Karpas-422 (cell line): ENCODE data around the gene PLXNC1. TPM values are rescaled to one million over a fixed set of nuclear protein-coding genes. Genes with fewer than 3 reads are reported as not detected.

Experiments used
- DNase-seq: peaks from one replicate; pipeline ENCODE4 v3.0.0-alpha.2; 2015
- H2AFZ ChIP-seq: fragments of 200-600 bp; sonication (generic); 2 replicates; pipeline ENCODE4 v1.6.1; 2014; ENCODE audit warnings: antibody characterized with exemption, low read length, mixed read lengths
- H3K27ac ChIP-seq: fragments of 200-600 bp; sonication (generic); 2 replicates; pipeline ENCODE4 v1.5.1; 2014; ENCODE audit warnings: mild to moderate bottlenecking, low read length, moderate library complexity
- H3K27me3 ChIP-seq: fragments of 200-600 bp; sonication (generic); 2 replicates; pipeline ENCODE4 v1.6.1; 2014; ENCODE audit warnings: low read length, mixed read lengths
- H3K36me3 ChIP-seq: fragments of 200-600 bp; sonication (generic); 2 replicates; pipeline ENCODE4 v1.6.1; 2014; ENCODE audit warnings: low read length, mixed read lengths; ENCODE audit not compliant: insufficient read depth
- H3K4me1 ChIP-seq: fragments of 200-600 bp; sonication (generic); 2 replicates; pipeline ENCODE4 v1.6.1; 2014; ENCODE audit warnings: mild to moderate bottlenecking, low read length, mixed read lengths
- H3K4me2 ChIP-seq: fragments of 200-600 bp; sonication (generic); 2 replicates; pipeline ENCODE4 v1.6.1; 2014; ENCODE audit warnings: low read length, low read depth, mild to moderate bottlenecking; ENCODE audit not compliant: poor library complexity, severe bottlenecking
- H3K4me3 ChIP-seq: fragments of 200-600 bp; sonication (generic); 2 replicates; pipeline ENCODE4 v1.5.1; 2014; ENCODE audit warnings: mild to moderate bottlenecking, antibody characterized with exemption, low read length, mixed read lengths
- H3K79me2 ChIP-seq: fragments of 200-600 bp; sonication (generic); 2 replicates; pipeline ENCODE4 v1.6.1; 2014; ENCODE audit warnings: mild to moderate bottlenecking, low read length, mixed read lengths
- H3K9ac ChIP-seq: fragments of 200-600 bp; sonication (generic); 2 replicates; pipeline ENCODE4 v1.6.0; 2014; ENCODE audit warnings: low read length
- H3K9me2 ChIP-seq: fragments of 200-600 bp; sonication (generic), shearing (Covaris generic); replicated peaks from 2 replicates; pipeline ENCODE4 v1.6.0; 2014; ENCODE audit warnings: mild to moderate bottlenecking, low read length, moderate library complexity; ENCODE audit not compliant: insufficient read depth
- H3K9me3 ChIP-seq: fragments of 300-700, 200-600 bp; sonication (generic); 2 replicates; pipeline ENCODE4 v1.6.1; 2014; ENCODE audit warnings: low read length, mixed read lengths
- H4K20me1 ChIP-seq: fragments of 200-600 bp; sonication (generic); 2 replicates; pipeline ENCODE4 v1.6.1; 2014; ENCODE audit warnings: mild to moderate bottlenecking, antibody characterized with exemption, low read length, low read depth; ENCODE audit not compliant: insufficient read depth
- total RNA-seq: library from RNA; depleted of rRNA; stranded (reverse); fragments of >200 nt; shearing (Covaris generic); gene quantifications from 2 replicates; pipeline ENCODE4 v1.2.3, GENCODE V29; 2014; ENCODE audit warnings: low replicate concordance

The PLXNC1 gene
- total RNA-seq, 1 experiment from 2014 or later: 11.9 TPM

DNA sequence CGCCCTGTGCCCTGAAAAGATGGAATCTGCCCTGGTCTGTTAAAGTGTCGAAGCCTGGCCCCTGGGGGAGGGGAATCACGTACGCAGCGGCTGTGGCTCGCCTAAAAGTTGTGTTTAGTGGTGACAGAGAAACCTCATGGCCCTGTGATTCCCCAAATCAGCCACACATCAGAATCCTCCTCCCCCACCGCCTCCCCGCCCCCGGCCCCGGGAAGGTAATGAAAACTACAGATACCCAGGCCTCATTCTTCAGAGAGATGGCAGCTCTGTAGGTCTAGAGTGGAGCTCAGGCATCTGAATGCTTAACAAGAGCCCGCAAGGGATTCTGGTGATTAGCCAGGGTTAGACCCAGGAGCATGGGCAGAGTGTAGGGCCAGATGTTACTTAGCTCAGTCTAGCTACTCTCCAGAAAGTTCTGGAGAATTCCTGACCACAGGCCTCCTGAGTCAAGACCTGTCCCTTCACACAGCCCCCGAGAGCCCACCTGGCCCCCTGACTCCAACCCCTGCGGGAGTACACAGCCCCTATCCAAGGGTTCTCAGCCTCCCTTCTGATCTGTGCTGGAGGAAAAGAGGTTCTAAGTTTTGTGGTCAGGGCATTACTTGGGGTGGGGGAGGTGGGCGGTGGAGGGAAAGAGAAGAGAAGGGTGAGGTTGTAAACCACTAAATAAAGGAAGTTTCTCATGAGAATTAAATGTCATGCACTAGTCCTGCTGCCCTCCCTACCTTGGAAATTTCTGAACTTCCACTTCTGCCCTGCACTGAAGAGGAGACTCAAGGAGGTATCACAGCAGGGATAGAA, 114.8 kb downstream of the PLXNC1 start:
- no peaks in the 10 kb centered on the region for H3K9me3 ChIP-seq
- H3K36me3 ChIP-seq: no peaks in the 10 kb centered on the region
- no peaks in the 10 kb centered on the region for H3K9me2 ChIP-seq
- peak overlapping the region; percentile 78 for H3K4me3 ChIP-seq
- H3K9ac ChIP-seq: peak overlapping the region; percentile 76
- no peaks in the 10 kb centered on the region for H4K20me1 ChIP-seq
- H2AFZ ChIP-seq: peak overlapping the region; percentile 95
- H3K4me2 ChIP-seq: peak overlapping the region; percentile 84
- H3K27ac ChIP-seq: peak overlapping the region; percentile 38; the same call in 1 of the 2 replicates
- peaks cover 39% of the 10 kb centered on the region for H3K4me1 ChIP-seq
- DNase-seq: peak; percentile 55
- H3K79me2 ChIP-seq: no peaks in the 10 kb centered on the region
- no peaks in the 10 kb centered on the region for H3K27me3 ChIP-seq

DNA sequence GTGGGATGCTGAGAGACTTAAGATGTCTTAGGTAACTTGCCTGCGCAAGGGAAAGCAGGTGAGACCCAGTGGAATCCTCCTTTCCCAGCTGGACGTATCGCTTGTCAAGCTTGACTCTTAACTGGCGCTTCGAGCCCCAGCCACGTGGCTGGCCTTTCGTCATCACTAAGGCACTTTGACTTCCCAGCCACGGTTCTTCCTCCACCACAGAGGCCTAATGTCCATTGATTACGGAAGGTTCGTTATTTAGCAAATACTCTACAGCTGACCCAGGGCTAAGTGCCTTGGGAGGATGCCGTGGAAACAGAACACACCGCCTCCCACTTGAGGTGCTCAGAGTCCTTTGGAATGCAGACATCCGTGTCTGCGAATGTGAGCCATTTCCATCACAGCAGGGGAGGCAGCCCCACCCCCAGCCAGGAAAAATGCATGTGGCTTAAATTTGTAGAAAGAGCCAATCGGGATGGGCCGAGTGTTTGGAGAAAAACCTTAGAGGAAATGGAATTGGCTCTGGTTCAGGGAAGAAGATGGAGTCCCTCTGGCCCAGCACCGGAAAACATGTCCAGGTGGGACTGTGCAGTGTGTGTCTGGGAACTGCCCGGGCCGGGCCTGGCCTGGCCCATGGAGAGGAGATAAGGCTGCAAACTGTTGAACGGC, 115.7 kb downstream of the PLXNC1 start:
- no peaks in the 10 kb centered on the region for H3K9me3 ChIP-seq
- DNase-seq: no peak
- no peak overlapping the region for H2AFZ ChIP-seq
- H3K27me3 ChIP-seq: no peaks in the 10 kb centered on the region
- H3K27ac ChIP-seq: no peak overlapping the region
- H3K79me2 ChIP-seq: no peaks in the 10 kb centered on the region
- H3K9me2 ChIP-seq: no peaks in the 10 kb centered on the region
- H3K9ac ChIP-seq: no peak overlapping the region
- H3K4me2 ChIP-seq: no peak overlapping the region
- H3K4me1 ChIP-seq: peaks cover 36% of the 10 kb centered on the region
- no peak overlapping the region for H3K4me3 ChIP-seq
- H4K20me1 ChIP-seq: no peaks in the 10 kb centered on the region
- H3K36me3 ChIP-seq: no peaks in the 10 kb centered on the region

DNA sequence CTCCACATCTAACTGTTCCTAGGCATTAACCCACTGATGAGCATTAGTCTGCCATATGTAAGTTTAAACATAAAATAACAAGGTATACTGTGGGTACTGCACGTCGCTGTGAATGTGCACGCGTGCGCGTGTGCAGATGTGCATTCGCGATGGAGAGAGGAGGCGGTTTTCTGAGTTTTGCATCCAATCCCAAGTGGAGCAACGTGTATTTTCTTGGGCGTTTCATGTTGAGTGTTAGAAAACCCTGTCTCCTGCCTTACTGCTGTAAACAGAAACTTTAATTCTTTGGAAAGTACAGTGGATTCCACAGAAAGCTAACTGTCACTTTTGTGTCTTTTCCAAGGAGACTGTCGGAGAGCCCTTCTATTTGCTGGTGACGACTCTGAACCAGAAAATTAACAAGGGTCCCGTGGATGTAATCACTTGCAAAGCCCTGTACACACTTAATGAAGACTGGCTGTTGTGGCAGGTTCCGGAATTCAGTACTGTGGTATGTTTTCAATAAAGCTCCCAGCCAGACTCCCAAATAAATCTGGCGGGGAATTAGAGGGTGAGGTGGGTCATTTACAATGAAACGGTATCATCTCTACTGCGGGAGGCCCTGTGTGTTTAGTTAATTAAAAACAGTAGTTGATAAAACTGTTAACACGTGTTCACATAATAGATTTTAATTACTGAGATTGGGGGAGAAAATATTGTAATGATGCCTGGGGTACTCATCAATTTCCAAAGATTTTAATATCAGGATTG, 116.5 kb downstream of the PLXNC1 start:
- H3K79me2 ChIP-seq: no peaks in the 10 kb centered on the region
- DNase-seq: no peak
- H2AFZ ChIP-seq: no peak overlapping the region
- H4K20me1 ChIP-seq: no peaks in the 10 kb centered on the region
- H3K4me2 ChIP-seq: no peak overlapping the region
- no peak overlapping the region for H3K9ac ChIP-seq
- H3K4me3 ChIP-seq: no peak overlapping the region
- H3K4me1 ChIP-seq: peaks cover 36% of the 10 kb centered on the region
- H3K9me3 ChIP-seq: no peaks in the 10 kb centered on the region
- no peaks in the 10 kb centered on the region for H3K9me2 ChIP-seq
- H3K27ac ChIP-seq: no peak overlapping the region
- H3K27me3 ChIP-seq: no peaks in the 10 kb centered on the region
- H3K36me3 ChIP-seq: no peaks in the 10 kb centered on the region

DNA sequence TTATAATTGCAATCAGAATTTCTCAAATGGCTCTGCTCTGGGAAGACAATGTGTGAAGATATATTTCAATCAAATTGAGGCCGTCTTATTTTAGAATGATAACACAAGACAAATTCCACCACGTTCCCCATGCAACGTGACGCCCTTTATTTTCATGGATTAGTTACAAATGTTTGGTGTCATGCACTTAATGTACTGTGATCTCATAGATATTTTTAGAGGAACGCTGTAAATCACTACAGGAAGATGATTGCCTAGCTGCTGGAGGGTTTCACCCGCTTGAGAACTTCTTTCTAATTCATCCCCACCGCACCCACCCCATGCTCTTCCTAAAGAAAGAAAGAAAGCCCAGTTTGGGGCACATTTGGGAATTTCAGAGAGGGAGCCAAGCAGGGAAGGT, 117.2 kb downstream of the PLXNC1 start:
- Histone ChIP-seq H3K4me3 (no peak overlapping the region), H3K9me2 (no peaks in the 10 kb centered on the region), H3K27me3 (no peaks in the 10 kb centered on the region), H3K4me2 (no peak overlapping the region), H3K9ac (no peak overlapping the region), H3K9me3 (no peaks in the 10 kb centered on the region), H3K79me2 (no peaks in the 10 kb centered on the region), H3K27ac (no peak overlapping the region), H3K36me3 (no peaks in the 10 kb centered on the region), H3K4me1 (peaks cover 36% of the 10 kb centered on the region), H2AFZ (no peak overlapping the region), H4K20me1 (0 out of 2 replicates have a peak, but pooled peaks cover 3% of the 10 kb centered on the region)
- DNase-seq: no peak

DNA sequence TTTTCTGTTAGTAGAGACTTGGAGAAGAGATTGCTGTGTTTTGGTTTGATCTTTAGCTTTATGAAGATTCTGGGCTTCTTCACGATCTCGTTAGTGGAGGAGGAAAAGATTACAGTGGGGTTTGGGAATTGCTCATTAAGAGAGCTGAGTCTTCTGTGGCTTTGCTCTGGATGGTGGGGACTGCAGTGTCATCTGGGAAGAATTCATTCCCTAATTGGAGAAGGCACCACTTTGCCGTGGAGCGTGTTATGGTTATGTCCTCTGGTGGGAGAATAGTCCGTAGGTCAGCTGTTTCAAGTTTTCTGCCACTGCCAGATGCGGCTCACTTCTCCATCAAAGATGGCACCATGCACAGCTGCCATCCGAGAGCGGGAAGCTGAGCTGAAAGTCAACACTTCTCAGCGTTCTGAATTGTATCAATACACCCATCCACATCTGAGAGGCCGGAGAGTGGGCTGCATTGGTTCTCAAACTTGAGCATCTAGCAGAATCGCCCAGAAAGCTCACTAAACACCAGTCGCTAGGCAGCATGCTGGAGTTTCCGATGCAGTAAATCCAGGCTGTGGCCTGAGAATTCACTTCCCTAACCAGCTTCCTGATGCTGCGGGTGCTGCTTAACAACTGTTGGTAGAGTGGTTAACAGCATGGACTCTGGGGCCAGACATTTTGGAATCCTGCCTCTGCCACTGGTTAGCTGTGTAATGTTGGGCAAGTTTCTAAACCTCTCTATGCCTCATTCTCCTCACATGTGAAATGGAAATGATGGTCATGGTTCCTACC, 117.8 kb downstream of the PLXNC1 start:
- no peak for DNase-seq
- H3K9me2 ChIP-seq: no peaks in the 10 kb centered on the region
- no peaks in the 10 kb centered on the region for H3K79me2 ChIP-seq
- H3K36me3 ChIP-seq: no peaks in the 10 kb centered on the region
- H3K27me3 ChIP-seq: no peaks in the 10 kb centered on the region
- no peak overlapping the region for H3K9ac ChIP-seq
- no peak overlapping the region for H3K4me2 ChIP-seq
- peaks cover 36% of the 10 kb centered on the region for H3K4me1 ChIP-seq
- H2AFZ ChIP-seq: no peak overlapping the region
- H3K9me3 ChIP-seq: no peaks in the 10 kb centered on the region
- H3K27ac ChIP-seq: no peak overlapping the region
- H4K20me1 ChIP-seq: 0 out of 2 replicates have a peak, but pooled peaks cover 3% of the 10 kb centered on the region
- no peak overlapping the region for H3K4me3 ChIP-seq

DNA sequence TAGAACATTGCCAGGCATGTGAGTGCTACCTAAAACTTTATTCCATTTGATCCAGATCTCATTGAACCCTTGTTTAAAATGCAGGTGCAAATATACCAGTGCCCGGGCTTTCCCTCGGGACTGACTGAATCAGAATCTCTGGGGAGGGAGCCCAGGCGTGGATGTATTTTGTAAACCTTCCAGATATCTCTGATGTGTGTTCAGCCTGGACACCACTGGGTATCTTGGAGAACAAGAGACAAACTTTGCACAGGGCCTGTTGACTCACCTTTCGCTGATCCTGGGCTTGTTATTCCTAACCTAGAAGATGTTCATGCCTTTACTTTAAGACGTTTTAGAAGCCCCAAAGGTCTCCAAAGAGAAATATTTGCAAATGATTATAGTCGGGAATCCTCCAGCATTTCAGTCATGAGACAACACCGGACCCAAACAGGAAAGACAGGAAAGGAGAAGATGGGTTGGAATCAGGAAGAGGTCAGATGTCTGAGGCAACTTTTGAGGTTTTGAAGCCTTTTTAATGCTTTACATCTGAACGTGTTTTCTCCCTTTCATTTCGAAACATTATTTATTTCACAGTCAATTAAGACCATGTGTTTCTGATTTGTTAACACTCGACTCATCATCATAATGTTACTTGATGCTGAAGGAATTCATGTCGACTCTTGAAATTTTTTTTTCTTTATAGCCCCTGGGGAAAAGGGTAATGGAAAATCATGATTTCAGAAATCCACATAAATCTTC, 118.6 kb downstream of the PLXNC1 start:
- peaks cover 30% of the 10 kb centered on the region for H3K4me1 ChIP-seq
- no peak for DNase-seq
- no peaks in the 10 kb centered on the region for H3K9me3 ChIP-seq
- no peaks in the 10 kb centered on the region for H3K36me3 ChIP-seq
- H3K9ac ChIP-seq: no peak overlapping the region
- no peaks in the 10 kb centered on the region for H3K79me2 ChIP-seq
- no peak overlapping the region for H3K27ac ChIP-seq
- H3K9me2 ChIP-seq: no peaks in the 10 kb centered on the region
- 0 out of 2 replicates have a peak, but pooled peaks cover 3% of the 10 kb centered on the region for H4K20me1 ChIP-seq
- H3K4me3 ChIP-seq: no peak overlapping the region
- no peak overlapping the region for H3K4me2 ChIP-seq
- H2AFZ ChIP-seq: no peak overlapping the region
- H3K27me3 ChIP-seq: no peaks in the 10 kb centered on the region

DNA sequence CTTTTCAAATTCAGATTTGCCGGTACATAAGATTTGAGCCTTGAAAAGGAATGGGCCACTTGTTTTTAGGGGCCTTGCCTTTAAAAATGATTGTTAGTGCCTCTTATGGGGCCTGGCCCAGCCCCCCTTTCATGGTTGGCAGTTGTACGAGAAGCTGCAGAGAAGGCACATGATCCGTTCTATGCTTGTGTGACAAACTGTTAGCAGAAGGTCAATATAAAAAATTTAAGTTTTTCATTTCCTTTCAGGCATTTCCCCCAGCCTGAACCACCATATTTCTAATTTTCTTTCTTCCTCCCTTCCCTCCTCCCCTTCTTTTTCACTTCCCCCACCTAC, 119.1 kb downstream of the PLXNC1 start:
- no peaks in the 10 kb centered on the region for H3K9me3 ChIP-seq
- peaks cover 26% of the 10 kb centered on the region for H3K4me1 ChIP-seq
- H3K79me2 ChIP-seq: no peaks in the 10 kb centered on the region
- 0 out of 2 replicates have a peak, but pooled peaks cover 3% of the 10 kb centered on the region for H4K20me1 ChIP-seq
- H3K4me2 ChIP-seq: no peak overlapping the region
- H3K9ac ChIP-seq: no peak overlapping the region
- no peak overlapping the region for H2AFZ ChIP-seq
- H3K4me3 ChIP-seq: no peak overlapping the region
- no peak for DNase-seq
- H3K9me2 ChIP-seq: no peaks in the 10 kb centered on the region
- H3K27ac ChIP-seq: no peak overlapping the region
- H3K36me3 ChIP-seq: no peaks in the 10 kb centered on the region
- H3K27me3 ChIP-seq: no peaks in the 10 kb centered on the region
